Nephron progenitor cell (in vitro differentiated cells): ENCODE results near the gene ERO1B.

Experiments
- DNase-seq: peaks from one replicate; pipeline ENCODE4 v3.0.0; 2021
- H3K27ac Mint-ChIP-seq: 2 replicates; pipeline ENCODE4 v1.8.0; 2021; ENCODE audit warnings: mild to moderate bottlenecking, moderate library complexity, mixed read lengths
- H3K27me3 Mint-ChIP-seq: 2 replicates; pipeline ENCODE4 v1.8.0; 2021; ENCODE audit warnings: mild to moderate bottlenecking, low read depth, mixed read lengths; ENCODE audit not compliant: poor library complexity
- H3K36me3 Mint-ChIP-seq: 2 replicates; pipeline ENCODE4 v1.8.0; 2021; ENCODE audit warnings: low read depth, mixed read lengths
- H3K4me1 Mint-ChIP-seq: 2 replicates; pipeline ENCODE4 v1.8.0; 2021; ENCODE audit warnings: mixed read lengths
- H3K4me3 Mint-ChIP-seq: 2 replicates; pipeline ENCODE4 v1.8.0; 2021; ENCODE audit warnings: mild to moderate bottlenecking, moderate library complexity, mixed read lengths
- H3K9me3 Mint-ChIP-seq: 2 replicates; pipeline ENCODE4 v1.8.0; 2021; ENCODE audit warnings: mild to moderate bottlenecking, moderate library complexity, mixed read lengths
- TF ChIP-seq, protein P1 (sequence below): fragments of 200-600 bp; sonication (generic); IDR thresholded peaks from 2 replicates; pipeline ENCODE4 v1.5.0; 2021; ENCODE audit warnings: antibody characterized with exemption

The ERO1B gene

DNA sequence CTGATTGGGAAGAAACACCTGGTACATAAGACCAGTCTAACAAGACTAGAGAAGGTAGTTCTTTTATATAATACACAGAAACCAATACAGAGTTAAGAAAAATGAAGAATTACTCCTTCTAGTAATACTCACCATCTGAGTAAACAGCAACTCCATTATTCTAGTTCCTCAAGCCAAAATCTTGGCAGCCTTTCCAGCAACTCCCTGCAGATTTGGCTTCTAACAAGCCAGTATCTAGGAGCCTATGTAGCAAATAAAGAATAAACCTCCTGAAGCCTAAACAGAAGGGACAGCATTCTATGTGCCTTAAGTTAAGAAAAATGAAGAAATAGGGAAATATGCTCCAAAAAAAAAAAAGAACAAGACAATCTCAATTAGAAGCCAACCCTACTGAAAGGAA is 24.5 kb downstream of the ERO1B start:
- Mint-ChIP-seq H3K27me3 (peaks cover 6% of the 10 kb centered on the region), H3K4me1 (peaks cover 9% of the 10 kb centered on the region), H3K27ac (no peak overlapping the region), H3K36me3 (peaks cover 26% of the 10 kb centered on the region), H3K9me3 (peaks cover 52% of the 10 kb centered on the region), H3K4me3 (no peak overlapping the region)
- no peak for DNase-seq
- TF ChIP-seq, protein P1, sequence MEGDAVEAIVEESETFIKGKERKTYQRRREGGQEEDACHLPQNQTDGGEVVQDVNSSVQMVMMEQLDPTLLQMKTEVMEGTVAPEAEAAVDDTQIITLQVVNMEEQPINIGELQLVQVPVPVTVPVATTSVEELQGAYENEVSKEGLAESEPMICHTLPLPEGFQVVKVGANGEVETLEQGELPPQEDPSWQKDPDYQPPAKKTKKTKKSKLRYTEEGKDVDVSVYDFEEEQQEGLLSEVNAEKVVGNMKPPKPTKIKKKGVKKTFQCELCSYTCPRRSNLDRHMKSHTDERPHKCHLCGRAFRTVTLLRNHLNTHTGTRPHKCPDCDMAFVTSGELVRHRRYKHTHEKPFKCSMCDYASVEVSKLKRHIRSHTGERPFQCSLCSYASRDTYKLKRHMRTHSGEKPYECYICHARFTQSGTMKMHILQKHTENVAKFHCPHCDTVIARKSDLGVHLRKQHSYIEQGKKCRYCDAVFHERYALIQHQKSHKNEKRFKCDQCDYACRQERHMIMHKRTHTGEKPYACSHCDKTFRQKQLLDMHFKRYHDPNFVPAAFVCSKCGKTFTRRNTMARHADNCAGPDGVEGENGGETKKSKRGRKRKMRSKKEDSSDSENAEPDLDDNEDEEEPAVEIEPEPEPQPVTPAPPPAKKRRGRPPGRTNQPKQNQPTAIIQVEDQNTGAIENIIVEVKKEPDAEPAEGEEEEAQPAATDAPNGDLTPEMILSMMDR, result no peak

DNA sequence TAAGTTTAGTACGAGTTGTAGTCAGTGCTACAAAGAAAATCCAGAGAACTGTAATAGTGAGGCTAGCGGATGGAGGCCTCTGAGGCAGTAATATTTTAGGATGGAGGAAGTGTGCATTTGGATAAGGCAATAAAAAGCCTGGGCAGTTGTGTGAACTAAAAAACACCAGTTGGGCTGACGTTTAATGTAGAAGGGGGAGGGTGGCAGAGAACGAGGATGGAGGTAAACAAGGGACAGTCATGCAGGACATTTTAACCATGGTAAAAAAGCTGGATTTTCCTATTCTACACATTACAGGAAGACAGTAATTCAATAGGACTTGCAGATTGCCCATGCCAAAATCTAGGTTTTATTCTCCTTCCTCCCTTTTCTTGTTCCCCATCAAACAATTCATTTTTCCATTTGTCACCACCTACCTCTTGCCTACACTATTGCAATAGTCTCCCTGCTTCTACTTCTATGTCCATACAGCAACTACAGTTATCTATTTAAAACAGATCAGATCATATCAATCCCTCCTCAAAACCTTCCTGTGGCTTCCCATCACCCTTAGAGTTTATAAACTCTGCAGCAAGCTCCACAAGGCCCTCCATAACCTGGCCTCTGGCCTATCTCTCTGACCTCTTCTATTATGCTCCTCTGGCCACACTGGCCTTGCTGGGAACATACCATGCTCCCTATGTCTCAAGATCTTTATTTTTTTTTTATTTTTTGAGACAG is 27.7 kb downstream of the ERO1B start:
- DNase-seq, result no peak
- Mint-ChIP-seq H3K27ac (no peak overlapping the region), H3K9me3 (peaks cover 22% of the 10 kb centered on the region), H3K36me3 (peaks cover 12% of the 10 kb centered on the region), H3K27me3 (peaks cover 6% of the 10 kb centered on the region), H3K4me3 (no peak overlapping the region), H3K4me1 (peaks cover 9% of the 10 kb centered on the region)
- TF ChIP-seq, protein P1, result no peak

DNA sequence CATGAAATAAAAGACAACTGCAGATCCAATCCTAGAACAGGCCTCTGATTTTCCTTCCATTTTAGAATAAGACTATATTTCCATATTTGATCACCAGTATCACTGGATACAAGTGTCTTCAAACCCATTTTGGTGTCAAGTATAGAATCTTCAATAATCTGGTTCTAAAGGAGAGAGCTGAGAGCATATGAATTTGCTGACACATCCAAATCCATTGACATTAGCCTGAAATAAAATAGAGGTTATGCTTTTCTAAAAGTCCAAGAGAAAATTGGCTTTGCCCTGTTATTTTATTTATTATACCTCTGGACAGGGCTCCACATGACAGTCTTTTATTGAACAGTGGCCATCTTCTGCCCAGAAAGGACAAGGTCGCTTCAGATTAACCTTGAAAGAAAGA is 28.6 kb downstream of the ERO1B start:
- peaks cover 15% of the 10 kb centered on the region for H3K9me3 Mint-ChIP-seq
- no peak overlapping the region for H3K4me3 Mint-ChIP-seq
- no peak for DNase-seq
- TF ChIP-seq, protein P1, result no peak
- H3K27me3 Mint-ChIP-seq, result peaks cover 3% of the 10 kb centered on the region
- peaks cover 9% of the 10 kb centered on the region for H3K4me1 Mint-ChIP-seq
- H3K27ac Mint-ChIP-seq, result no peak overlapping the region
- peaks cover 9% of the 10 kb centered on the region for H3K36me3 Mint-ChIP-seq

DNA sequence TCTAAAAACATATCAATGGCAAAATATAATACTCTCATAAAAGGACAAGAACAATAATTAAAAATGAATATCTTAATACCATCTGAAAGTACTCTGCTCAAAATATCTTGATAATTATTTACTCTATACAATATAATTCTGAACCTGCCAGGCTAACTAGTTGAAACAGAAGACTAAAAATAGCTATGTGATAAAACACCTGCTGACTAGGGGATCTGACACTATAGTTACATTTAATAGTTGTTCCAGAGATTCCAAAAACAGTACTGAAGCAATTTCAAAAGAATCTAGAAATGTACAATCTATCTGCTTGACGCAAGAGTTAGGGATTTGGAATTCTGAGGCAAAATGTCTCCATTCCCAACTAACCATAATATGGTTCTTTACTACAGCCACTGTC is 30.2 kb downstream of the ERO1B start:
- Mint-ChIP-seq H3K36me3 (no peaks in the 10 kb centered on the region), H3K9me3 (peaks cover 1% of the 10 kb centered on the region), H3K4me3 (no peak overlapping the region), H3K27me3 (peaks cover 1% of the 10 kb centered on the region), H3K27ac (no peak overlapping the region), H3K4me1 (peaks cover 9% of the 10 kb centered on the region)
- TF ChIP-seq, protein P1, result no peak
- no peak for DNase-seq

DNA sequence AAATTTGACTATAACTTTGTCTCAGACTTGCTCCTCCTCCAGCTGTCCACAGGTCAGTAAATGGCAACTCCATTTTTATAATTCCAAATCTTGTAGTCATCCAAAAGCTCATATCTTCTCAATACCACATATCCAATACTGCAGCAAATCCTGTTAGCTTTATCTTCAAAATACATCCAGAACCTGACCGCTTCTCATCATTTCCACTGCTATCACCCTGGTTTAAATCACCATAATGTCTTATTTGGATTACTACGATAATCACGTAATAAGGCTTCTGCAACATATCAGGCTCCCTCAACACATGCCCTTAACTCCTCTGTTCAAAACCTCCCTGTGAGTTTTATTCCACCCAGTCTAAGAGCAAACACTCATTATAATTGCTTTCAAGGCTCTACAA is 34.5 kb downstream of the ERO1B start:
- no peaks in the 10 kb centered on the region for H3K4me1 Mint-ChIP-seq
- DNase-seq, result no peak
- no peaks in the 10 kb centered on the region for H3K9me3 Mint-ChIP-seq
- H3K27me3 Mint-ChIP-seq, result peaks cover 4% of the 10 kb centered on the region
- no peak overlapping the region for H3K4me3 Mint-ChIP-seq
- TF ChIP-seq, protein P1, result no peak
- no peaks in the 10 kb centered on the region for H3K36me3 Mint-ChIP-seq
- H3K27ac Mint-ChIP-seq, result no peak overlapping the region

DNA sequence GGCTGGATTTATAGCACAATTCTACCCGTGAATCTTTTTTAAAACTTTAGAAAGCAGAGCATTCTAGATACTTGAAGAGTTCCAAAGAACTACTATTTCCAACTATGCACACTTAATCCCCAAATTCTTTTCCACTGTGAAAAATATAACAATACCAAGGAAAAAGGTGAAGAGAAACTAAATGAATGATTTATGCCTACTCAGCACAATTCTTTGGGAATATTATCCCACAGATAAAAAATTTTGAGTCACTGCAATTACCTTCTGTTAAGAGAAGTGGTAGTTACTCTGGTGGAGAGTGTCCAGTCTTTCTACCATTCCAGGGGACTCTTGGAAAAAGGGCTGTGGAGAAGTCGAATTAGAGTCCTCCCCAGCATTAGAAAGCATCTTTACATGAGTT is 39.2 kb downstream of the ERO1B start:
- H3K4me3 Mint-ChIP-seq, result no peak overlapping the region
- no peaks in the 10 kb centered on the region for H3K36me3 Mint-ChIP-seq
- no peak overlapping the region for H3K27ac Mint-ChIP-seq
- H3K4me1 Mint-ChIP-seq, result no peaks in the 10 kb centered on the region
- TF ChIP-seq, protein P1, result no peak
- no peaks in the 10 kb centered on the region for H3K9me3 Mint-ChIP-seq
- peaks cover 4% of the 10 kb centered on the region for H3K27me3 Mint-ChIP-seq
- no peak for DNase-seq
